ENCODE measurements around the gene DPP9. TPM values are rescaled to one million over a fixed set of nuclear protein-coding genes. Genes with fewer than 3 reads are reported as not detected.
A peak's percentile ranks its signal among the peaks of the same experiment; 100 is the strongest.
"Not testable (repeated sequence)": the region's sequence is repeated elsewhere in the genome, so short reads cannot be mapped to it uniquely, and the experiment has no call there.

Gene DPP9
- total and polyA plus RNA-seq, 8 donors, result 18.7 to 178 (median 48.7) TPM

DNA sequence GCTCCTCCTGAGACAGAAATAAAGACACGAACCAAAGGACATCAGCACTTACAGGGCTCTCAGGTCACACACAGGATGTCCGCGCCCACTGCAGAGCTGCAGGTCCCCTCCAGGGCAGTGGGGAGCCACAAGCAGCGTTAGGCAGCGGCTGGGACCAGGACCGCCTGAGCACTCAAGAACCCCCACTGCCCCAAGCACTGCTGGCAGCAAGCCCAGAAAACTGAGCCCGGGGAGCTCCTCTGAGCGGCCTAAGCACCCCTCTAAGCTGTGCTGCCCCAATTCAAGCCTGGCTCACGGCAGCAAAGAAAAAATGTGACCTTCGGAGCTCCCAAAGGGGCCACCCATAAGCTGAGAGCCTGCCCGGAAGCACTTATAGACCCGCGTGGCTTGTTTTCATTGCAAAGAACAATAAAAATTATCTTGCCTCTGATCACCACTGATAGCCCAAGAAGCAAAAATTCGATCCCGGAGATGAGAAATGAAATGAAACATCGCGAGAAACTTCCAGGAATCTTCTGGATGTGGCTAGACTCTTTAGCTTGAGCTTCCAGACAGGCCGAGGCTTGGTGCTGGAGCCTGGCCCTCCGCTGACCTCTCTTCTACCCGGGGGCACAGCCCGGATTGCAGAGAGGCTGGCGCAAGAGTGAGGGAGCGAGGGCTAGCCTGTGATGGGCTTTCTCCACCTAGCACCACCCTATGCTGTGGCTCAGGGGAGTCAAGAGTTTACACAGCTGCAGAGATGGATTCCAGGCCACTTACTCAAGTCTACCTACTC is 6.3 kb downstream of the DPP9 start:
- intact Hi-C loops (cut with DNase I; ENCODE audit: low total_unique reads), result no loop called here
- Histone ChIP-seq H3K27ac (peak overlapping the region; percentile 9 to 89 (median 85)), H3K4me3 (no peak overlapping the region), H3K4me1 (peaks cover 43 to 86% (median 75%) of the 10 kb centered on the region in 4 donors), H3K27me3 (no peaks in the 10 kb centered on the region), H3K36me3 (peaks cover 49 to 89% (median 87%) of the 10 kb centered on the region in 4 donors), H3K9me3 (no peaks in the 10 kb centered on the region)
- WGBS, 5 donors, result 46 to 74% (median 50%) methylated on average over 18 to 23 of the region's 23 CpGs
- peak in 1 of 2 donors; percentile 44 for DNase-seq
- TF ChIP-seq EP300 (IDR thresholded peaks at IDR 0.05), result no peak
- no peak for TF ChIP-seq POLR2AphosphoS5 (IDR thresholded peaks at IDR 0.05)
- TF ChIP-seq, protein P1, sequence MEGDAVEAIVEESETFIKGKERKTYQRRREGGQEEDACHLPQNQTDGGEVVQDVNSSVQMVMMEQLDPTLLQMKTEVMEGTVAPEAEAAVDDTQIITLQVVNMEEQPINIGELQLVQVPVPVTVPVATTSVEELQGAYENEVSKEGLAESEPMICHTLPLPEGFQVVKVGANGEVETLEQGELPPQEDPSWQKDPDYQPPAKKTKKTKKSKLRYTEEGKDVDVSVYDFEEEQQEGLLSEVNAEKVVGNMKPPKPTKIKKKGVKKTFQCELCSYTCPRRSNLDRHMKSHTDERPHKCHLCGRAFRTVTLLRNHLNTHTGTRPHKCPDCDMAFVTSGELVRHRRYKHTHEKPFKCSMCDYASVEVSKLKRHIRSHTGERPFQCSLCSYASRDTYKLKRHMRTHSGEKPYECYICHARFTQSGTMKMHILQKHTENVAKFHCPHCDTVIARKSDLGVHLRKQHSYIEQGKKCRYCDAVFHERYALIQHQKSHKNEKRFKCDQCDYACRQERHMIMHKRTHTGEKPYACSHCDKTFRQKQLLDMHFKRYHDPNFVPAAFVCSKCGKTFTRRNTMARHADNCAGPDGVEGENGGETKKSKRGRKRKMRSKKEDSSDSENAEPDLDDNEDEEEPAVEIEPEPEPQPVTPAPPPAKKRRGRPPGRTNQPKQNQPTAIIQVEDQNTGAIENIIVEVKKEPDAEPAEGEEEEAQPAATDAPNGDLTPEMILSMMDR (IDR thresholded peaks at IDR 0.05), result no peak
- TF ChIP-seq POLR2A (IDR thresholded peaks at IDR 0.05), result no peak

DNA sequence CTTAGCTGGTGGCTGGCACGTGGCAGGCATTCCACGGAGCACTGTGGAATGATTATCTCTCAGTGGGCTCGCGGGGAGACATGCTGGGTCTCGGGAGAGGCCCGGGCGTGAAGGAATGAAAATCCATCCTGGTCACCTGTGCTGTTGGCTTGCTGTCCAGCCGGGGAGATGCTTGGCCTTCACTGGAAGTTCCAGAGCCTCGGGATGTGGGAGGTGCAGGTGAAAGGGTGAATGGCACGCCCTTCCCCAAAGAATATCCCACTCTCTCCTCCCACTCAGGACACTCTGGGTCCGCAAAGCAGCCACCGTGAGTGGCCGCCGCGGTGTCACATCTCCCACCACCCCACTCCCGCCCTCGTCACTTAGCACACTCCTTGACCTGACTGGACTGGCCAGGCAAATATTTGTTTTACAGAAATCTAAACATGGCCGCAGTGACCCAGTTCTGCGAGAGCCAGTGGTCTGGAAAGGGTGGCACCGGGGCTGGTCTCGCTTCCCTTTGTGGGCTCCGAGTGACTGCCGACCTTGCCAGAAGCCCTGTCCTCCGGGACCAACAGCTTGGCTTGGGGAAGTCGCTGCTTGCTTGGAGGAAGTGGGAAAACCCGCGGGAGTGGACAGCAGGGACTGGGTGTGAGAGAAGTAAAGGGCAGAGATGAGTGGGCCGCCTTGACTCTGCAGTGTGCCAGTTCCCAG is 8.0 kb downstream of the DPP9 start:
- no peaks in the 10 kb centered on the region for H3K27me3 ChIP-seq
- H3K4me3 ChIP-seq, result no peak overlapping the region
- TF ChIP-seq, protein P1 (IDR thresholded peaks at IDR 0.05), result no peak
- peak in 2 of 3 donors; percentile 16 to 62 for TF ChIP-seq POLR2AphosphoS5 (IDR thresholded peaks at IDR 0.05)
- TF ChIP-seq POLR2A (IDR thresholded peaks at IDR 0.05), result no peak
- no peak for TF ChIP-seq EP300 (IDR thresholded peaks at IDR 0.05)
- DNase-seq, result peak; percentile 53 to 90
- peaks cover 35 to 72% (median 61%) of the 10 kb centered on the region in 4 donors for H3K4me1 ChIP-seq
- intact Hi-C loops (cut with DNase I; ENCODE audit: low total_unique reads), result no loop called here
- peaks cover 53 to 97% (median 92%) of the 10 kb centered on the region in 4 donors for H3K36me3 ChIP-seq
- no peaks in the 10 kb centered on the region for H3K9me3 ChIP-seq
- peak overlapping the region; percentile 85 to 89 (median 86) for H3K27ac ChIP-seq
- WGBS, 5 donors, result 30 to 55% (median 48%) methylated on average over 18 to 28 of the region's 28 CpGs

DNA sequence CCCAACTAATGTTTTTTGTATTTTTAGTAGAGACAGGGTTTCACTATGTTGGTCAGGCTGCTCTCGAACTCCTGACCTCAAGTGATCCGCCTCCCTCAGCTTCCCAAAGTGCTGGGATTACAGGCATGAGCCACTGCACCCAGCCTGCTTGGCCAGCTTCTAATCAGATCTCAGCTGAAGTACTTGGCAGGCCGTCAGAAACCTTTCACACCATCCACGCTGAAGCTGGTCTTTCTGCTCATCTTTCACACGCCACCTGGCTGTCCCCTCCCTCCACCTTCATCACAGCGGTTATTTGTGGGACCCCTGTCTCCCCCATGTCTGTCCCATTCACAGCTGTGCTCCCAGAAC is 8.5 kb downstream of the DPP9 start:
- intact Hi-C loops (cut with DNase I; ENCODE audit: low total_unique reads); H3K9me3 ChIP-seq; H3K4me3 ChIP-seq; H3K27me3 ChIP-seq: not testable (repeated sequence)
- Histone ChIP-seq H3K36me3 (peaks cover 52 to 97% (median 92%) of the 10 kb centered on the region in 4 donors), H3K27ac (peak overlapping the region; percentile 85 to 89 (median 86)), H3K4me1 (peaks cover 40 to 74% (median 62%) of the 10 kb centered on the region in 4 donors)
- peak in 2 of 3 donors; percentile 42 to 73 for TF ChIP-seq POLR2AphosphoS5 (IDR thresholded peaks at IDR 0.05)
- peak; percentile 60 to 84 for DNase-seq
- 34 to 64% (median 59%) methylated on average over 5 to 6 of the region's 6 CpGs for WGBS, 5 donors

DNA sequence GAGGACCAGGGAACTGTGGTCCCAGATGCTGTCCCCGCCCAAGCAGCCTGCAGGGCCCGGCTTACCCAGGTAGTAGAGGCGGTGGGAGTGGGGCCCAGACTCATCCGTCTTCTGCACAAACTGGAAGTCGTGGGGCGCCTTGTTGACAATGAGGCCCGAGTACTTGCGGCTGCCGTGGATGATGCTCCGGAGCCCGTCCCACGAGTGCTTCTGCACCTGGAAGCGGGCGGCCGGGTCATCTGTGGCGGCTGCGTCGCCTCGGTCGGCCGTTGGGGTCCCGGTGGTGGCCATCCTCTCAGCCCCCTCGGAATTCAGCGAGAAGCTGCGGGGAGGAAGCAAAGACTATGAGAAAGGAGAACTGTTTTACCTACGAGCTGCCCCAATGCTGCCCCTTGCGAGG is 9.6 kb downstream of the DPP9 start:
- Histone ChIP-seq H3K9me3 (no peaks in the 10 kb centered on the region), H3K27me3 (no peaks in the 10 kb centered on the region), H3K4me1 (peaks cover 50 to 85% (median 71%) of the 10 kb centered on the region in 4 donors), H3K4me3 (no peak overlapping the region), H3K36me3 (peaks cover 41 to 97% (median 91%) of the 10 kb centered on the region in 4 donors), H3K27ac (peak overlapping the region; percentile 85 to 89 (median 86))
- no peak for DNase-seq
- intact Hi-C loops (cut with DNase I; ENCODE audit: low total_unique reads), result no loop called here
- TF ChIP-seq POLR2A (IDR thresholded peaks at IDR 0.05) (no peak), EP300 (IDR thresholded peaks at IDR 0.05) (no peak)
- TF ChIP-seq, protein P1 (IDR thresholded peaks at IDR 0.05), result no peak
- 82 to 91% (median 86%) methylated on average over 23 to 27 of the region's 27 CpGs for WGBS, 5 donors
